Left lung (tissue), 10 donors: Measurements from ENCODE around the gene ART3. TPM values are rescaled to one million over a fixed set of nuclear protein-coding genes. Genes with fewer than 3 reads are reported as not detected.

Experiments used
- ATAC-seq: fragments of 200-7000 bp; cut with Tn5 transposase; one replicate; pipeline ENCODE4 v1.9.1; 2020; ENCODE audit warnings: moderate library complexity
- DNase-seq, 4 donors: peaks; one replicate each; pipeline ENCODE4 v3.0.0-alpha.2; 2013 to 2020
- H3K27ac ChIP-seq, 2 donors: fragments of 200-600 bp; sonication (generic) in 1 of 2; one replicate each; pipeline versions ENCODE4 v1.5.0 to v1.8.0; 2020 to 2021
- H3K27me3 ChIP-seq, 2 donors: fragments of 200-600 bp; sonication (generic) in 1 of 2; one replicate each; pipeline versions ENCODE4 v1.5.0 to v1.8.0; 2020 to 2021
- H3K36me3 ChIP-seq, 2 donors: fragments of 200-600 bp; sonication (generic) in 1 of 2; one replicate each; pipeline versions ENCODE4 v1.5.0 to v1.8.0; 2020 to 2021
- H3K4me1 ChIP-seq, 2 donors: fragments of 200-600 bp; one replicate each; pipeline ENCODE4 v1.8.0; 2021
- H3K4me3 ChIP-seq, 2 donors: fragments of 200-600 bp; sonication (generic) in 1 of 2; one replicate each; pipeline versions ENCODE4 v1.5.0 to v1.8.0; 2020 to 2021; ENCODE audit warnings: mild to moderate bottlenecking in 1 of 2
- H3K9me3 ChIP-seq, 2 donors: fragments of 200-600 bp; sonication (generic) in 1 of 2; one replicate each; pipeline versions ENCODE4 v1.5.0 to v1.8.0; 2020 to 2021
- CTCF ChIP-seq, 2 donors: fragments of 200-600 bp; sonication (generic) in 1 of 2; IDR thresholded peaks; one replicate each; pipeline versions ENCODE4 v1.5.0 to v1.8.0; 2021; ENCODE audit warnings: antibody characterized with exemption in 2 of 2
- intact Hi-C, 2 donors: fragments of 100-400 bp; cut with DNase I; formaldehyde crosslinking; loops; one replicate each; pipeline versions ENCODE4 v1.11.2 to v1.14.2; 2022
- polyA plus RNA-seq, 6 donors: library from polyadenylated mRNA; unstranded; fragments of 120-200 nt; gene quantifications; one replicate each; pipeline ENCODE4 v1.2.1, GENCODE V29; 2013; ENCODE audit not compliant: insufficient read length in 6 of 6
- total RNA-seq, 2 donors: library from RNA; stranded (reverse); fragmentation: NEBNext Ultra II Directional; extraction: Animal tissue kit (Norgen Biotek cat#: 25700); gene quantifications; one replicate each; pipeline ENCODE4 v1.2.1, GENCODE V29; 2021
- donor health status: DM: no; HTN: yes; CAD: no.
- donor health status: DM: no; HTN: no; CAD: no.

Gene ART3
- total and polyA plus RNA-seq, 8 donors = 0.15 to 0.62 (median 0.36) TPM; not detected in 2

GRCh38 chr4:76144546-76144945 is 70.0 kb downstream of the ART3 start:
- H3K9me3 ChIP-seq = no peaks in the 10 kb centered on the region
- H3K4me3 ChIP-seq = no peak overlapping the region
- peaks cover 0 to 42% of the 10 kb centered on the region in 2 donors for H3K36me3 ChIP-seq
- ATAC-seq (no peak), DNase-seq (no peak)
- no peaks in the 10 kb centered on the region for H3K27me3 ChIP-seq
- intact Hi-C loops = no loop called here
- TF ChIP-seq CTCF (IDR thresholded peaks at IDR 0.05) = no peak
- peaks cover 11 to 25% of the 10 kb centered on the region in 2 donors for H3K4me1 ChIP-seq
- H3K27ac ChIP-seq = no peak overlapping the region

- Histone ChIP-seq H3K9me3 (no peaks in the 10 kb centered on the region), H3K4me1 (peaks cover 11 to 25% of the 10 kb centered on the region in 2 donors), H3K27ac (peak overlapping the region; percentile 93), H3K36me3 (peaks cover 0 to 13% of the 10 kb centered on the region in 2 donors), H3K4me3 (peak overlapping the region; percentile 84 to 97), H3K27me3 (no peaks in the 10 kb centered on the region)
- DNase-seq (peak in 3 of 4 donors; percentile 69 to 87 (median 69)), ATAC-seq (peak; percentile 87)
- intact Hi-C loops = no loop called here
- no peak for TF ChIP-seq CTCF (IDR thresholded peaks at IDR 0.05)
These were observed 73.1 kb downstream of the ART3 start for GRCh38 chr4:76147454-76148141.

- Histone ChIP-seq H3K9me3 (no peaks in the 10 kb centered on the region), H3K27me3 (no peaks in the 10 kb centered on the region), H3K4me3 (peak within 1 kb of the TSS; percentile 84 to 97), H3K4me1 (peaks cover 11 to 25% of the 10 kb centered on the region in 2 donors), H3K27ac (peak within 1 kb of the TSS; percentile 93), H3K36me3 (peaks cover 0 to 8% of the 10 kb centered on the region in 2 donors)
- peak; percentile 99 for ATAC-seq
- no peak for TF ChIP-seq CTCF (IDR thresholded peaks at IDR 0.05)
- DNase-seq = peak; percentile 92 to 98 (median 96)
- intact Hi-C loops = no loop called here
These were observed 73.8 kb downstream of the ART3 start, which contains the start of gene NUP54 for GRCh38 chr4:76148142-76148865. Gene NUP54, minus strand, starts transcription at chr4:76148397. Its CDS starts 23 bp downstream, at chr4:76148374.

GRCh38 chr4:76153356-76153755 is 78.8 kb downstream of the ART3 start:
- Histone ChIP-seq H3K4me1 (peaks cover 0 to 6% of the 10 kb centered on the region in 2 donors), H3K27me3 (no peaks in the 10 kb centered on the region), H3K36me3 (no peaks in the 10 kb centered on the region), H3K4me3 (no peak overlapping the region), H3K27ac (no peak overlapping the region), H3K9me3 (no peaks in the 10 kb centered on the region)
- ATAC-seq = no peak
- no peak for DNase-seq
- intact Hi-C loops = no loop called here
- no peak for TF ChIP-seq CTCF (IDR thresholded peaks at IDR 0.05)

GRCh38 chr4:76155979-76156378 is 81.5 kb downstream of the ART3 start:
- intact Hi-C loops = no loop called here
- no peak overlapping the region for H3K27ac ChIP-seq

More at GRCh38 chr4:76155979-76156378, 81.5 kb downstream of the ART3 start:
- Histone ChIP-seq H3K4me3 (no peak overlapping the region), H3K9me3 (no peaks in the 10 kb centered on the region), H3K36me3 (peaks cover 0 to 25% of the 10 kb centered on the region in 2 donors), H3K27me3 (no peaks in the 10 kb centered on the region), H3K4me1 (no peaks in the 10 kb centered on the region)
- ATAC-seq (no peak), DNase-seq (no peak)
- no peak for TF ChIP-seq CTCF (IDR thresholded peaks at IDR 0.05)
